Measurements from ENCODE around the gene FAM174B.

The FAM174B gene

DNA sequence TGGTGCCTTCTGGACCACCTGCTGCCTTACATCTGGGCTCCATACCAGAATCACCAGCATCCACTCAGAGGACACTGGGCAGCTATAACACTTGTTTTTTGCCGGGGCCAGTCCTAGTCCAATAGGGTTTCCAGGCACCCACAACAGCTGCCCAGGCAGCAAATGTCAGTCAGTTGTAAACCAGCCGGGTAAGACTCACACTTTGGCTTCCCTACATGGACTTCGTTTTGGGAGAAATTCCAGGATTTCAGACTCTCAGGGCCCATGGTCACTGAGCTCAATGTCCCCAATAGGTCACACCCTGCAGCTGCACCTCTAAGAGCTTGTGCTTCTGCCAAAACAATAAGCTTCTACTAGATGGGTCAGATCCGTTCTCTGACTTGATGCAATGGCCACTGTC, 83.8 kb downstream of the FAM174B start:
- no peak for DNase-seq (ENCODE audit: low spot score)

DNA sequence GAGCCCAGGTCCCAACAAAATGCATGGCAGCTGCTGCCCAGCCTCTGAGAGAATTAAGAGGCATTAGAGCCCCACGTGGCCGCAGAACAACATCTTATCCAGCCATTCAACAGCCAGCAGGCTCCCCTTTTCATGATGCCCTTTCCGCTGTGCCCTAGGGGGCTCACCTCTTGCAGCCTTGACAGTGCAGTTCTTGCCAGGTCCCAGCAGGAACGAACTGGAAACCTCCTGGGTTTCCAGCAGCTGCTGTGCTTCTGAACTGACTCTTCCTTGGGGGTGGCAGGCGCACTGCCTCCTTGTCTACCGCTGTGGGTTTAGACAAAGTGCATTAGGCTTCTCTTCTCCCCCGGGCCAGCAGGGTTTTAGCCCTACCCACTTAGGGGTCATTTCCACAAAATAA, 85.2 kb downstream of the FAM174B start:
- no peak for DNase-seq (ENCODE audit: low spot score)

DNA sequence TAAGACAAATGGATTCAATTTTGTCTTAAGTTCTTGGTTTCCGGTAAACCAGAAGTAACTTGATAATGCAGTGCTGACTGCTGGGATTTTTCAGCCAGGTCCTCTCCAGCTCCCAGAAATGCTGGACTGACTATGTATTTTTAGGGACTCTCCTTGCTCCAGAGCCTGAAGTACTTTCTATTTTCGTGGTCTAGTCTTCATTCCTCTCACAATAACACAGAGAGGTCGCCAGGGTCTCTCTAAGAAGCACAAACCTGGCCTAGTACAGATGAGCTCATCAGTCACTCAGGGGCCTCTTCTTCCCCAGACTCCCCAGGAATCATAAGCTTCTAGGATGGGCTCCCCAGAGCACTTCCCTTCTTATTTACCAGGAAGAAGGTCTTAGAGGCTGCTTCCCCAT, 85.8 kb downstream of the FAM174B start:
- DNase-seq (ENCODE audit: low spot score) = no peak

Data from SK-N-DZ (cell line).